Subcutaneous adipose tissue (tissue), 4 donors: ENCODE results near the gene USP51. TPM values are rescaled to one million over a fixed set of nuclear protein-coding genes. Genes with fewer than 3 reads are reported as not detected.

Experiments used
- CTCF ChIP-seq: fragments of 450-650 bp; IDR thresholded peaks from one replicate; pipeline ENCODE4 v1.5.1; 2016; ENCODE audit warnings: low read depth, mild to moderate bottlenecking, control low read depth, antibody characterized with exemption, moderate library complexity
- total RNA-seq, 4 donors: library from RNA; depleted of rRNA; stranded (reverse); fragments of >200 nt; gene quantifications; one replicate each; pipeline ENCODE4 v1.1.0, GENCODE V29; 2016

The USP51 gene
- total RNA-seq, 4 donors from 2014 or later: 0.94 to 3.1 (median 2.3) TPM

GRCh38 chrX:55488593-55489313, 895 bp downstream of the USP51 start:
- TF ChIP-seq CTCF: no peak

GRCh38 chrX:55488006-55488592, 1.5 kb downstream of the USP51 start:
- no peak for TF ChIP-seq CTCF

GRCh38 chrX:55487143-55487542, 2.5 kb downstream of the USP51 start:
- no peak for TF ChIP-seq CTCF

GRCh38 chrX:55486736-55487135, 2.9 kb downstream of the USP51 start:
- TF ChIP-seq CTCF: no peak

GRCh38 chrX:55484948-55485347, 4.7 kb downstream of the USP51 start:
- TF ChIP-seq CTCF: no peak

GRCh38 chrX:55480390-55481062, 9.1 kb downstream of the USP51 start:
- TF ChIP-seq CTCF: no peak

GRCh38 chrX:55452833-55453124, 36.9 kb downstream of the USP51 start:
- TF ChIP-seq CTCF: no peak
